NCI-H146 treated with DMSO at 0.1 percent for 48 hours (cell line): Measurements from ENCODE around the gene OR11G2.
"Not testable (repeated sequence)": the region's sequence is repeated elsewhere in the genome, so short reads cannot be mapped to it uniquely, and the experiment has no call there.

Experiments used
- DNase-seq: peaks from one replicate; lab custom pipeline; 2025; ENCODE audit not compliant: unreplicated experiment; lab: John Stamatoyannopoulos, UW

OR11G2 gene, protein sequence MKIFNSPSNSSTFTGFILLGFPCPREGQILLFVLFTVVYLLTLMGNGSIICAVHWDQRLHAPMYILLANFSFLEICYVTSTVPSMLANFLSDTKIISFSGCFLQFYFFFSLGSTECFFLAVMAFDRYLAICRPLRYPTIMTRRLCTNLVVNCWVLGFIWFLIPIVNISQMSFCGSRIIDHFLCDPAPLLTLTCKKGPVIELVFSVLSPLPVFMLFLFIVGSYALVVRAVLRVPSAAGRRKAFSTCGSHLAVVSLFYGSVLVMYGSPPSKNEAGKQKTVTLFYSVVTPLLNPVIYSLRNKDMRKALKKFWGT

GRCh38 chr14:20190596-20190995, at the start of gene OR11G2:
TSS of gene OR11G2 (plus strand) at chr14:20190896. CDS start at chr14:20197438, 6,542 bp downstream.
- no peak for DNase-seq

DNA sequence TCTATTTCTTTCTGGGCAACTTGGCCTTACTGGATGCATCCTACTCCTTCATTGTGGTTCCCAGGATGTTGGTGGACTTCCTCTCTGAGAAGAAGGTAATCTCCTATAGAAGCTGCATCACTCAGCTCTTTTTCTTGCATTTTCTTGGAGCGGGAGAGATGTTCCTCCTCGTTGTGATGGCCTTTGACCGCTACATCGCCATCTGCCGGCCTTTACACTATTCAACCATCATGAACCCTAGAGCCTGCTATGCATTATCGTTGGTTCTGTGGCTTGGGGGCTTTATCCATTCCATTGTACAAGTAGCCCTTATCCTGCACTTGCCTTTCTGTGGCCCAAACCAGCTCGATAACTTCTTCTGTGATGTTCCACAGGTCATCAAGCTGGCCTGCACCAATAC, 46.8 kb upstream of the OR11G2 start:
- no peak for DNase-seq

- DNase-seq, result no peak
These were observed 45.9 kb upstream of the OR11G2 start for GRCh38 chr14:20144820-20145219.

GRCh38 chr14:20164462-20164861, 26.2 kb upstream of the OR11G2 start:
- no peak for DNase-seq

DNA sequence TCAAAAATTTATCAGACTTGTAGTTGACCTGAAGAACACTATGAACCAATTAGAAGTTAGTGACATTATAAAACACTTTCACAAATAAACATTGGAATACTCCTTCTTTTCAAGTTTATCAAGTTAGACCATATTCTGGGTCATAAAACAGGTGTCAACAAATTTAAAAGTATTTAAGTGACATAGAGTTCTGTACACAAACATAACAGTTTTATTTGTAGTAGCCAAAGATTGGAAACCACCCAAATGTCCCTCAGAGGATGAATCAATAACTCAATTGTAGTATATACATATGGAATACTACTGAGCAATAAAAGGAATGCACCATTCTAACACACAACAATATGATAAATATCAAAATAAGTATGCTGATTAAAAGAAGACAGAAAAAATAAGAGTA, 23.6 kb upstream of the OR11G2 start:
- DNase-seq, result no peak

GRCh38 chr14:20169852-20170251, 20.8 kb upstream of the OR11G2 start:
- not testable (repeated sequence) for DNase-seq

DNA sequence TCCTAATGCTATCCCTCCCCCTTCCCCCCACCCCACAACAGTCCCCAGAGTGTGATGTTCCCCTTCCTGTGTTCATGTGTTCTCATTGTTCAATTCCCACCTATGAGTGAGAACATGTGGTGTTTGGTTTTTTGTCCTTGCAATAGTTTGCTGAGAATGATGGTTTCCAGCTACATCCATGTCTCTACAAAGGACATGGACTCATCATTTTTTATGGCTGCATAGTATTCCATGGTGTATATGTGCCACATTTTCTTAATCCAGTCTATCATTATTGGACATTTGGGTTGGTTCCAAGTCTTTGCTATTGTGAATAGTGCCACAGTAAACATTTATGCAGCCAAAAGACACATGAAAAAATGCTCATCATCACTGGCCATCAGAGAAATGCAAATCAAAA, 16.5 kb upstream of the OR11G2 start:
- not testable (repeated sequence) for DNase-seq

DNA sequence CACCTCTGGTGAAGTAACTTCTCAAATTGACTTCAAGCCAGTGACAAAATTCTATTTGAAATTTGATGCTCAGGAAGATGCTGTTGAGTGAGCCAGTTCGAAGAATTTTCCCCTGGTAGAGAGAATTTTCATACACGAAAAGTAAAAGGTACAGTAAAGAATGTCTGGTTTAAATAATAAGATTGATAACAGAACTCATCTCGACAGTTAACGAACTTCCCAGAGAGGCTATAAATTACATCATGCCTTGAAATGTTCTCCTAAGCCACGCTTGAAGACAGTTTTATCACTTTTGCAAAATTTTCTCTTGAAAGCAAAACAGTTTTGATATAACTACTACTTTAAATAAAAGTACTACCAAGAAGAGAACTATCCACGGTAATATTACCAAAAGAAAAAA, 14.4 kb upstream of the OR11G2 start:
- DNase-seq, result no peak

DNA sequence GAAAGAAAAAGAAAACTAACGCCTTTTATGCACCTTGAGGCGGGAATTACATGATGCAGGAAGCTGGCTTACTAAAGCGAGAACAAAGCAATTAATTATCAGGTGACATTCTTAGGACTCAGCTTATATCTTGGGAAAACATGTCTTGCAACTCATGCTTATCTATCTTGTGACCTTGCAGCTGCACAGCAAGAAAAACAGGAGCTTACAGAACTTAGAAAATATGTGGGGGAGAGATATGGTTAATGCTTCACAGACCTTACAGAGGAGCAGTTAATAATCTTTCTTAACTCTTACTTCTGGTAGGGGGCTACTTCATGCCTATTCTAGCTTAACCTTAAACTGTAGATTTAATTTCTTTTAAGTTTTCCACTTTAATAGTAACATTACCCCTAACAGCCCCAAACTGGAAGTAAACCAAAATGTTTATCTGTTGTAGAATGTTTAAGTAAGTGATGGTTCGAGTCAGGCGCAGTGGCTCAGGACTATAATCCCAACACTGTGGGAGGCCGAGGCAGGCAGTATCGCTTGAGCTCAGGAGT, 13.2 kb upstream of the OR11G2 start:
- DNase-seq, result no peak

DNA sequence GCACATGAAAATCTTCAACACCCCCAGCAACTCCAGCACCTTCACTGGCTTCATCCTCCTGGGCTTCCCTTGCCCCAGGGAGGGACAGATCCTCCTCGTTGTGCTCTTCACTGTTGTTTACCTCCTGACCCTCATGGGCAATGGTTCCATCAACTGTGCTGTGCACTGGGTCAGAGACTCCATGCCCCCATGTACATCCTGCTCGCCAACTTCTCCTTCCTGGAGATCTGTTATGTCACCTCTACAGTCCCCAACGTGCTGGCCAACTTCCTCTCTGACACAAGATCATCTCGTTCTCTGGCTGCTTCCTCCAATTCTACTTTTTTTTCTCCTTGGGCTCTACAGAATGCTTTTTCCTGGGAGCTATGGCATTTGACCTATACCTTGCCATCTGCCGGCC, 11.5 kb upstream of the OR11G2 start:
- no peak for DNase-seq

GRCh38 chr14:20179880-20180279, 10.8 kb upstream of the OR11G2 start:
- no peak for DNase-seq

GRCh38 chr14:20180486-20180885, 10.2 kb upstream of the OR11G2 start:
- no peak for DNase-seq

DNA sequence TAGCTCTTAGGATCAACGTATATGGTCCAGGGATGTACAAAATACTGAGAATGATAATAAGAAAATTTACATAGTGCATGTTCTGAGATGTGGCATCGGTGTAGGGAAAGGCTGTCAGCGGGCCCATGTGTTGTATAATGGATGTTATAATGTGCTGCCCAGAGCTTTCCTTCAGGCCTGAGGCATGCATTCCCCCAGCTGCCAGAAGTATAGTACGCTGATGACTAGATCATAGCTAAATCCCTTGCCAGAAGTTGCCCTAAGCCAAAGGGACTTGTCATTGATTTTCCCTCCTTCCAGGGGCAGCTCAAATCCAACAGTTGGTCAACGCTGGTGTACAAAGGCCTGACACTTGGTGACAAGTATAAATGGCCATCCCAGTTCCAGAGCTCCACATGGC, 6.5 kb upstream of the OR11G2 start:
- DNase-seq, result no peak

GRCh38 chr14:20191396-20191795, 700 bp downstream of the OR11G2 start:
- no peak for DNase-seq

DNA sequence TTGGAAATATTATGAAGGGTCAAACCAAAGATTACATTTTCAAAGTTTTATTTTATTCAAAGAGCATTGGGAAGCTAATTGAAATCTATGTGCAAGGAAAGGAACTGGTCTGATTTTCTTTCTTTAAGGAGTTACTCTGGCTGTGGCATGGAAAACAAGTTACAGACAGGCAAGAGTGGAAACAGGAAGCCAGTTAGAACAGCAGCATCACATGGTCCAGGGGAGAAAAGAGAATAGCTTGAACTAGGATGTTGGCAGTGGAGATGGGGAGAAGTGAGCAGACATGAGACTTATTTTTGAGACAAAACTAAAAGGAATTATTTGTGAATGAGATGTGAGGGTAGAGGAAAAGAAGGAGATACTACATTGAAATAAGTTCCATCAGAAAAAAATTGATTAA, 3.4 kb downstream of the OR11G2 start:
- no peak for DNase-seq

DNA sequence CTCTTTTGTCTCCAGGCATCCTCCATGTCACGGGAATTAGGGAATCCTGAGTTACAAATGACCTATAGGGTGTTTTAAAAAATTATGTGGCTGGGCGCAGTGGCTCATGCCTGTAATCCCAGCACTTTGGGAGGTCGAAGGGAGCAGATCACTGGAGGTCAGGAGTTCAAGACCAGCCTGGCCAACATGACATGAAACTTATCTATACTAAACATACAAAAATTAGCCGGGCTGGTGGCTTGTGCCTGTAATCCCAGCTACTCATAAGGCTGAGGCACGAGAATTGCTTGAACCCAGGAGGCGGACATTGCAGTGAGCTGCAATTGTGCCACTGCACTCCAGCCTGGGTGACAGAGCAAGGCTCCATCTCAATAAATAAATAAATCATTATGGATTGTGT, 4.5 kb downstream of the OR11G2 start:
- DNase-seq, result not testable (repeated sequence)

DNA sequence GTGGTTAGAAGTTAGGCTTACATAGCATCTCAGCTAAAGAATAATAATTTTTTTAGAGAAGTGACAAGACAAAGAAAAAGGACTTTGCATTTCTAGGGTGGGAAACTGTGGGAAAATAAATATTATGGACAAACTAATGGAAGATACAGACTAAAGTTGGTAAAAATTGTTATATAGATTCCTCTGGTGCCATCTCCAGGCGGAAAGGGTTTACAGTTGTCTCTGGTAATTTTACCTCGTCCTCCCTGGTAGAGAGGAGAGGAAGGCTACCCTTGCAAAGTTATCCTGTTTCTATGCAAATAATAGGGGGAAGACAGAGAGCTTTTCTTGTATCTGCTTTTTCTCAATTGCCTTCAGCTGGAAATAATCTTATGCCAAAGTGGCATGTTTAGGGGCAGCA, 5.2 kb downstream of the OR11G2 start:
- DNase-seq, result no peak

DNA sequence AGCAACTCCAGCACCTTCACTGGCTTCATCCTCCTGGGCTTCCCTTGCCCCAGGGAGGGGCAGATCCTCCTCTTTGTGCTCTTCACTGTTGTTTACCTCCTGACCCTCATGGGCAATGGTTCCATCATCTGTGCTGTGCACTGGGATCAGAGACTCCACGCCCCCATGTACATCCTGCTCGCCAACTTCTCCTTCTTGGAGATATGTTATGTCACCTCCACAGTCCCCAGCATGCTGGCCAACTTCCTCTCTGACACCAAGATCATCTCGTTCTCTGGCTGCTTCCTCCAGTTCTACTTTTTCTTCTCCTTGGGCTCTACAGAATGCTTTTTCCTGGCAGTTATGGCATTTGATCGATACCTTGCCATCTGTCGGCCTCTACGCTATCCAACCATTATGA, 6.8 kb downstream of the OR11G2 start:
- no peak for DNase-seq

- DNase-seq, result no peak
These were observed 8.3 kb downstream of the OR11G2 start for GRCh38 chr14:20198991-20199390.

GRCh38 chr14:20204721-20205120, 14.0 kb downstream of the OR11G2 start:
- no peak for DNase-seq

- no peak for DNase-seq
These were observed 18.9 kb downstream of the OR11G2 start for GRCh38 chr14:20209595-20209994.

- not testable (repeated sequence) for DNase-seq
These were observed 21.7 kb downstream of the OR11G2 start for GRCh38 chr14:20212406-20212805.

DNA sequence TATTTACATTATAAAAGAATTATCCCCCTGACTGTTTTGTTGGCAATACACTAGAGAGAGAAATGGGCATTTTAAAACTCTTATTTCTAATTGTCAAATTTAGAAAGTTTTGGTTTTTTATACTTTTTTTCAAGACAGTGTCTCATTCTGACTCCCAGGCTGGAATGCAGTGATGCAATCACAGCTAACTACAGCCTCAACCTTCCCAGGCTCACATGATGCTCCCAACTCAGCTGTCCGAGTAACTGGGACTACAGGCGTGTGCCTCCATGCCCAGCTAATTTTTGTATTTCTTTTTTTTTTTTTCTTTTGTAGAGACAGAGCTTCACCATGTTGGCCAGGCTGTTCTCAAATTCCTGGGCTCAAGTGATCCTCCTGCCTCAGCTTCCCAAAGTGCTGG, 24.5 kb downstream of the OR11G2 start:
- no peak for DNase-seq
